Measurements from ENCODE around the gene SEMA6D.

SEMA6D gene

GRCh38 chr15:47717036-47717612 lies at the start of gene SEMA6D:
Gene SEMA6D, plus strand, starts transcription at chr15:47717505. Its CDS starts 42,294 bp downstream, at chr15:47759799.
- DNase-seq (ENCODE audit: low spot score): peak; percentile 67

DNA sequence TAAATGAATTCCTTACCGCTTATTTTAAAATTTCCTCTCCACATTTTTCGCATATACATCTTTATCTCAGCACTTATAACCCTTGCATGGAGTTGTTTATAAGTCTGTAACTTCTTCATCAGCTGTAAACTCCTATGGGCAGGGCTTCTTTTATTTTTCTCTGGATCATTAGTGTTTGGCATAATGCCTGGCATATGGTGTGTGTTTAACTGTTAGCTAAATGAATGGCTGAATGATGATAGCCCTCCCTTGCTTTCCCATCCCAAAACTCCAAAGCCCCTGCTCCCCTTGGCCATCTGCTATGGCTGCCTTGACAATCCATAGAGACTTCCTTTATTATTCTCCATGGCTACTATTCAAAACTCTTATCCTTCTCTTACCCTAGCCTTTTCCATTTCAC lies 48.1 kb upstream of the SEMA6D start:
- DNase-seq (ENCODE audit: low spot score): no peak

- no peak for DNase-seq (ENCODE audit: low spot score)
Observed at GRCh38 chr15:47670365-47670764, 46.9 kb upstream of the SEMA6D start.

DNA sequence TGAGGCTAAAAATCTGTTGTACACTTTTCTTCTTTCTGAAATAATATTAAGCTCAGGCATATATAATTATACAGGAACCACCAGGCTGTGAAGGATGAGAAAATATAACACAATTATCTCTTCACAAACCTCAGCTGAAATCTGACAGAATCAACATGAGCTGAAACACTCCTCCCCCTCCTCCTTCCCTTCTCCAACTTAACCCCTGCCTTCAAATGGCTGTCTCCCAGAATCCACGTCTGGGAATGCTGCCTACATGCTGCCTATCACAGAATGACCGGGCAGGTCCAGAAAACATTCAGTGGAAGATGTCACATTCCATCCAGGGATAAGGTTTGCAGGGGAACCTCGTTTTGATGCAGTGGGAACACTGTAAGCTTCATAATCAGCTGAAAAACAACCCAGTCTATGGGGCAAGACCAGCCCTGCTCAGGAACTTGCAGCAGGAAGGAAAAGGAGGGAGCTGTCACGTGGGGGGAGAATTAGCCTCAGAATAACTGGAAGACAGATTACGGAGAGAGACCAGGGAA lies 44.0 kb upstream of the SEMA6D start:
- no peak for DNase-seq (ENCODE audit: low spot score)

GRCh38 chr15:47674586-47675232 lies 42.6 kb upstream of the SEMA6D start:
- no peak for DNase-seq (ENCODE audit: low spot score)

DNA sequence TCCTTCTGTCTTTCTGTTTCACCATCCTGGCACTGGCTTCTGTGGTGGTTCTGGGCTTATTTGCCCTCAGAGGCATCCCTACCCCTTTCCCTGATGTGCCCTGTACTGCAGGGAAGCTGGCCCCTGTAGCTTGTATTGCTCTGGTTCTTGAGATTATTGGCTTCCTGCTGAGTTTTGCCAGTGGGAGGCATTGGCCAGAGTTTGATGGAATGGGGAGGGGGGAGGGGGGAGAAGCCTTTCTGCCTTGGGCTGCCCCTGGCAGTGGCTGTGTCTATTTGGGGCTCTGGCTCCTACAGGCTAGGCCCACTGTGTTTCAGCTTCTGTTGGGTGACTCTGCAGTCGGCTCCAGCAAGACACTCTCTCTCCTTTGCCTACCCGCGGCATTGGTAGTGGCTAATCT lies 41.6 kb upstream of the SEMA6D start:
- DNase-seq (ENCODE audit: low spot score): no peak

DNA sequence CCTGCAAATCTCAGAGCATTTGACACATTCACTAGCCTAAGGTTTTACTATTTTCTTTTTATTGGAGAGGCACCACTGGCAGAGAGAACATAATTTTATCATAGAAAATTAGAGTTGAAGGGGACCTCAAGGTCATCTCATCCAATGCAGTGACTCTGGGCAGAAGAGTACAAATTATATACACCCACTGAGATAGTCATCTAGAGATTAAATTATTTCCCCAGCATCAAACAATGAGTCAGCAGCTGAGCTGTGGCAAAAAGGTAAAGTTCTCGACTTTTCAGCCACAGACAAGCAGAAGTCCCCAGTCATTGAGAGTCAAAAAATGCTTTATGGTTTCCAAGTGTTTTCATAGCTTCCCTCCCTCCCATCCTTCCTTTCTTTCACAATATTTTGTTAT lies 39.3 kb upstream of the SEMA6D start:
- no peak for DNase-seq (ENCODE audit: low spot score)

DNA sequence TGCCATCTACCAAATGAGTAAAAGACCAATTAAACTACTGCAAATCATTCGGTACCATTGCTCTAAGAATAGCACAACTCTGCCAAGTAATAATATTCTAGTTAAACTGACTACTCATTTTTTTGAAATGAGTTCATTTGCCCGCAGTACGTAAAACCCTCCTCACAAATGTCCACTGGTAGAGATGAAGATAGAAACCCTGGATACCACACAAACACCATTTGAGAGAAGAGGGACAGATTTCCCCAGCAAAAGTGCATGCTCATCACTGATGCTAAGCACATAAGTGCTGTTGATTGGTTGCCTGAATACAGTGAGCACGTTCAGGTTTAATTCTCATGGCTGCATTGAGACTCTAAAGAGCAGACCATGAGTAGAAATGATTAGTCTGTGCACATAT lies 34.6 kb upstream of the SEMA6D start:
- DNase-seq (ENCODE audit: low spot score): no peak

GRCh38 chr15:47685141-47685870 lies 32.0 kb upstream of the SEMA6D start:
- DNase-seq (ENCODE audit: low spot score): no peak

DNA sequence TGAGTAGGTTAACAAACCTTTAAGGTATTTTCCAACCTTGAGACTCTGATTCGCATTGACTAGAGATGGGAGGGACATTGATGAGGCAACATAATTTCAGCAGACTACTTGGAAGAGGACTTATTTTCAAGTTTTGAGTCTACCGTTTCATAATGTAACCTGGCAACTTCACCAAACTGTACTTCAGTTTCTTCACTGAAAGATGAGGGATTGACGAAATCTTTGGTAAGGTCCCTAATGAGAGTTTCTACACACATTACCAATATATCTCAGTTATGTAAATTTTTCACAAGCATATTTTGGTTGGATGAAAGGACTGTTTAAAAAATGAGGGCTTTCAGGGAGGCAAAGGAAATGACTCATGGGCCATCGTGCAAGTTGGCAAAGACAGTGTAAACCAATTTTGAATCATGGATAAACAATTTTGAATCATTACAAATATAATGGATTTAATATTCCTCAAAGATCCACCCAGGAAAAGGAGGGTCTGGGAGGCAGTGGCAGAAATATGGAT lies 28.7 kb upstream of the SEMA6D start:
- DNase-seq (ENCODE audit: low spot score): no peak

DNA sequence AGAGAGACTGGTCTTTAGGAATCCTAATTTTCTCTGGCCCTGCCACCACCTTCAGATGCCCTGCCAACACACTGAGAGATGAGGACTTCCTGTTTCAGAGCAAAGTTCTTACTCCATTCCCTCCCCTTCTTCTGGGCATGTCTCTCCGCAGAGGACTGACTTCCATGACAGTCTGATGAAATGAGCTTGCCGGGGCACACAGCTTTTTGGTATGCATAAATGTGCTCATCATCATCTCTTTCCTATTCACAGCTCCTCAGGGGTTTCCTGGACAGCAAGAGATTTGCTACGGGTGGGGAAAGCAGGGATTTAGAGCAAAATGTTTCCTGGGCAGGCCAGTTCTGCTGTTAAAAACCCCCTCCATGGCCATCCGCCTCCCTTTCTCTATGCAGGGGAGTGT lies 27.6 kb upstream of the SEMA6D start:
- no peak for DNase-seq (ENCODE audit: low spot score)

DNA sequence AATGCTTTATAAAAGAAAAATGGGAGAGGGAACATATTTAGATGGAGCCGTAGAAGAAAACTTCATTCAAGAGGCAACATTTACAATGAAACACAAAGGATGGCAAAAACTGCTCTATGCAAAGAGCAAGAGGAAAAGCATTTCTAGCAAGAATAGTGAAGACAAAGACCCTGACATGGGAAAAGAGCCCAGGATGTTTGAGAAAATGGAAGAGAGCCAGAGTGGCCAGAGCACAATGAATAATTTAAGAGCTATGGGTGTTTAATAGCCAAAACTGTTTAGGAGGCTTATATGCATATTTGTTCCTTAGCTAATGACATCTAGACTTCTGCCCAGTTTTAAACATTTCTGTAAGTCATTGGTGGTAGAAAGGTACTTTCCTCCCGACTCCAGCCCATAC lies 25.4 kb upstream of the SEMA6D start:
- DNase-seq (ENCODE audit: low spot score): no peak

DNA sequence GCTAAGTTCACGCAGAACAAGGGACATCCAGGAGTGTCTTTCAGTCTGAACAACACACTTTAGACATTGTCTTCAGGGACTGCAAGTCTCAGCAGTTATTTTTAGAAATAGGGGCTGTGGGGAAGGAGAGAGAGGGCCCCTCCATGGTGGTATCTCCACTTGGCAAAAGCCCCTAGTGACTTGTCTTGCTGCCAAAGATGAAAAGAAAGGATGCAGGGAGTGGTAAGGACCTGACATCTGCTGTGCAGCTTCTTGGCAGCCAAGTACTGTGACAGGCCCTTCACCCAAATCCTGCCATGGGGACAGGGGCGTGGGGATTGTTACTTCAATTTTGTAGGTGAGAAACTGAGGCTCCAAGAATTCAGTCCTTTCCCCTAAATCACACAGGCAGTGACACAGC lies 21.0 kb upstream of the SEMA6D start:
- no peak for DNase-seq (ENCODE audit: low spot score)

GRCh38 chr15:47705281-47705997 lies 11.9 kb upstream of the SEMA6D start:
- no peak for DNase-seq (ENCODE audit: low spot score)

- DNase-seq (ENCODE audit: low spot score): no peak
Observed at GRCh38 chr15:47707391-47707790, 9.9 kb upstream of the SEMA6D start.

- no peak for DNase-seq (ENCODE audit: low spot score)
Observed at GRCh38 chr15:47708161-47708980, 8.9 kb upstream of the SEMA6D start.

- DNase-seq (ENCODE audit: low spot score): peak; percentile 66
Observed at GRCh38 chr15:47711655-47712054, 5.7 kb upstream of the SEMA6D start.

GRCh38 chr15:47715402-47715801 lies 1.9 kb upstream of the SEMA6D start:
- no peak for DNase-seq (ENCODE audit: low spot score)

DNA sequence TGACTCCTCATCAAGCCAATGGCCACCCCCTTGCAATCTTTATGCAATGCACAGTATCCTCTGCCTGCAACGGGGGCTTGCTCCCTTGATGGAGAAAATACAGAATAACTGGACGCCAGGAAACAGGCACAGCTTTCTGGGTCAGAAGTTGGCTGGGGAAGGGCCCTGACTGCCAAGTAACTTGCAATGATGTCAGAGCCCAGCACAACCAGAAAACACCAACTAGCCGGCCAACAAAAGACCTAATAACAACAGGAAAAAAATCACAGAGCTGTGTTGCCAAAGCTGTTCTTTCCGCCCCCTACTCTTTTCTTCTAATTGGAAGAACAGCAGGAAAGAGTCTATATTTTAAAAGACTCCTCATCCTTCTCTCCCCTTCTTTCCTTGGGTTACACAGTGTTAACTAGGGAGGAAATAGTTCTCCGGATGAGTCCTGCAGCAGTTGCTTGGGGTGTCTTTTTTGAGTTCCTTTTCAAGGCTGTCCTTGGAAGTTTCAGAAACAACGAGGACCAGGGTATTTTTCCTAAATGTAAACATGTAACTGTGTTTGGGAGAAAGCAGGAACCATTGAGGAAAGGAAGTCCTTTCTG lies 1.4 kb upstream of the SEMA6D start:
- DNase-seq (ENCODE audit: low spot score): peak; percentile 88

GRCh38 chr15:47716516-47716915 lies 789 bp upstream of the SEMA6D start:
- DNase-seq (ENCODE audit: low spot score): no peak
